ENCODE measurements around the gene TEX53. TPM values are rescaled to one million over a fixed set of nuclear protein-coding genes. Genes with fewer than 3 reads are reported as not detected.

TEX53 gene
- total and polyA plus RNA-seq, 10 of the 15 experiments (the other 5 are each of a cell fraction or from before 2014, with no cell fraction given): not detected

DNA sequence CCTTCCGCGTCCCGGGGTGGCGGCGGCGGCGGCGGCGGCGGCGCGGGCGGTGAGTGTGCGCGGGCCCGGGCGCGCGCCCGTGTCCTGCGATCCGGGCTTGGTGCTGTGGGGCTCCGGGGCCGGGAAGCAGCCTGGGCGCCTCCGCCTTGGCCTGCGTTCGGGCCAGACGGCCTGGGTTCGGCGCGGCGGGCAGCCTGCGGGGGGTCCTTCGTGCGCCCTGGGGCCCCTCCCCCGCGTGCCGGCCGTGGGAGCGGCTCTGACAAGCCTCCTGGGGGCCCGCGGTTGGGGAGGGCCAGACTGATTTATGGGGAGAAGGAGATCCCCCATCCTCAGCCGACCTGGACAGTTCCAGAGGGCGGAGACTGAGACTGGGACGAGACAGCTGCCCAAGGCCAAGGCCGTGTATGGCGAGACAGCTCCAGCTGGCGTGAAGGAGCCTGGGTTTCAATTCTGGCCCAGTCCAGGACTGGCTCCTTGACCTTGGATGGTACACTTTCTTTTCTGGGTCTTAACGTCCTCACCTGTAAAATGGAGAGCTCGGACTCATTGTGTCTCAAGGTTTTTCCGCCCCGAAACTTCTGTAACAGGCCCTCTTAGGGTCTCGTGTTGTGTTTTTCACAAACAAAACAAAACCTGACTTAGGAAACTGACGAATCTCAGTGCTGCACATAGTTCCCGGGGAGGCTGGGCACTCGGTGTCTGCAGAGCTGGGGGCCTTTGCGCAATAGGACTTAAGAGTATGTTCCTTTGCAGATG, 45.9 kb downstream of the TEX53 start (continued):
- no peak for TF ChIP-seq MTA2 (IDR thresholded peaks at IDR 0.05; ENCODE audit: low read depth)
- TF ChIP-seq, protein P1, sequence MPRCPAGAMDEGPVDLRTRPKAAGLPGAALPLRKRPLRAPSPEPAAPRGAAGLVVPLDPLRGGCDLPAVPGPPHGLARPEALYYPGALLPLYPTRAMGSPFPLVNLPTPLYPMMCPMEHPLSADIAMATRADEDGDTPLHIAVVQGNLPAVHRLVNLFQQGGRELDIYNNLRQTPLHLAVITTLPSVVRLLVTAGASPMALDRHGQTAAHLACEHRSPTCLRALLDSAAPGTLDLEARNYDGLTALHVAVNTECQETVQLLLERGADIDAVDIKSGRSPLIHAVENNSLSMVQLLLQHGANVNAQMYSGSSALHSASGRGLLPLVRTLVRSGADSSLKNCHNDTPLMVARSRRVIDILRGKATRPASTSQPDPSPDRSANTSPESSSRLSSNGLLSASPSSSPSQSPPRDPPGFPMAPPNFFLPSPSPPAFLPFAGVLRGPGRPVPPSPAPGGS (IDR thresholded peaks at IDR 0.05; ENCODE audit: borderline replicate concordance, insufficient read depth, low read depth, low read length, poor library complexity, severe bottlenecking): no peak
- no peak for TF ChIP-seq MYC (IDR thresholded peaks at IDR 0.05; ENCODE audit: insufficient read depth, insufficient read length, insufficient replicate concordance, low read length, severe bottlenecking)
- TF ChIP-seq HDAC6 (IDR thresholded peaks at IDR 0.05; ENCODE audit: unreplicated experiment): no peak
- no peak for TF ChIP-seq ZNF274 (IDR thresholded peaks at IDR 0.05; ENCODE audit: insufficient read depth, insufficient read length)
- TF ChIP-seq, protein P2, sequence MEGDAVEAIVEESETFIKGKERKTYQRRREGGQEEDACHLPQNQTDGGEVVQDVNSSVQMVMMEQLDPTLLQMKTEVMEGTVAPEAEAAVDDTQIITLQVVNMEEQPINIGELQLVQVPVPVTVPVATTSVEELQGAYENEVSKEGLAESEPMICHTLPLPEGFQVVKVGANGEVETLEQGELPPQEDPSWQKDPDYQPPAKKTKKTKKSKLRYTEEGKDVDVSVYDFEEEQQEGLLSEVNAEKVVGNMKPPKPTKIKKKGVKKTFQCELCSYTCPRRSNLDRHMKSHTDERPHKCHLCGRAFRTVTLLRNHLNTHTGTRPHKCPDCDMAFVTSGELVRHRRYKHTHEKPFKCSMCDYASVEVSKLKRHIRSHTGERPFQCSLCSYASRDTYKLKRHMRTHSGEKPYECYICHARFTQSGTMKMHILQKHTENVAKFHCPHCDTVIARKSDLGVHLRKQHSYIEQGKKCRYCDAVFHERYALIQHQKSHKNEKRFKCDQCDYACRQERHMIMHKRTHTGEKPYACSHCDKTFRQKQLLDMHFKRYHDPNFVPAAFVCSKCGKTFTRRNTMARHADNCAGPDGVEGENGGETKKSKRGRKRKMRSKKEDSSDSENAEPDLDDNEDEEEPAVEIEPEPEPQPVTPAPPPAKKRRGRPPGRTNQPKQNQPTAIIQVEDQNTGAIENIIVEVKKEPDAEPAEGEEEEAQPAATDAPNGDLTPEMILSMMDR (IDR thresholded peaks at IDR 0.05 in 2 of 3, conservative IDR thresholded peaks at IDR 0.05 in 1 of 3; ENCODE audit: control insufficient read depth in 2 of 3, extremely low read depth in 1 of 3, insufficient read depth in 1 of 3, low read depth in 3 of 3, low read length in 3 of 3): no peak
- TF ChIP-seq YY1 (IDR thresholded peaks at IDR 0.05; ENCODE audit: low read depth, low read length): no peak
- TF ChIP-seq NFIC (IDR thresholded peaks at IDR 0.05; ENCODE audit: low read depth, low read length): no peak
- TF ChIP-seq ZNF24 (IDR thresholded peaks at IDR 0.05): no peak
- TF ChIP-seq SMARCA5 (IDR thresholded peaks at IDR 0.05): no peak
- no peak for TF ChIP-seq CREB1 (IDR thresholded peaks at IDR 0.05; ENCODE audit: low read depth)
- no peak for TF ChIP-seq SIX5 (IDR thresholded peaks at IDR 0.05; ENCODE audit: low read depth, low read length, severe bottlenecking)
- TF ChIP-seq ZSCAN29 (IDR thresholded peaks at IDR 0.05): no peak
- TF ChIP-seq, protein P3, sequence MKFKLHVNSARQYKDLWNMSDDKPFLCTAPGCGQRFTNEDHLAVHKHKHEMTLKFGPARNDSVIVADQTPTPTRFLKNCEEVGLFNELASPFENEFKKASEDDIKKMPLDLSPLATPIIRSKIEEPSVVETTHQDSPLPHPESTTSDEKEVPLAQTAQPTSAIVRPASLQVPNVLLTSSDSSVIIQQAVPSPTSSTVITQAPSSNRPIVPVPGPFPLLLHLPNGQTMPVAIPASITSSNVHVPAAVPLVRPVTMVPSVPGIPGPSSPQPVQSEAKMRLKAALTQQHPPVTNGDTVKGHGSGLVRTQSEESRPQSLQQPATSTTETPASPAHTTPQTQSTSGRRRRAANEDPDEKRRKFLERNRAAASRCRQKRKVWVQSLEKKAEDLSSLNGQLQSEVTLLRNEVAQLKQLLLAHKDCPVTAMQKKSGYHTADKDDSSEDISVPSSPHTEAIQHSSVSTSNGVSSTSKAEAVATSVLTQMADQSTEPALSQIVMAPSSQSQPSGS (IDR thresholded peaks at IDR 0.05; ENCODE audit: low read length): no peak
- no peak for TF ChIP-seq HDAC2 (IDR thresholded peaks at IDR 0.05)
- TF ChIP-seq CBX3 (IDR thresholded peaks at IDR 0.05; ENCODE audit: borderline replicate concordance, low read depth): no peak
- no peak for TF ChIP-seq ETV6 (conservative IDR thresholded peaks at IDR 0.05 in 1 of 2, IDR thresholded peaks at IDR 0.05 in 1 of 2; ENCODE audit: borderline replicate concordance in 1 of 2, low read depth in 1 of 2)
- no peak for TF ChIP-seq ZZZ3 (IDR thresholded peaks at IDR 0.05; ENCODE audit: control insufficient read depth, insufficient read length, low read depth)
- no peak; the same call in 1 of the 2 replicates for TF ChIP-seq WRNIP1 (IDR thresholded peaks at IDR 0.05; ENCODE audit: borderline replicate concordance, low read depth, low read length)
- TF ChIP-seq NBN (IDR thresholded peaks at IDR 0.05): peak; percentile 49; the same call in 1 of the 2 replicates
- no peak for TF ChIP-seq KAT2A (conservative IDR thresholded peaks at IDR 0.05; ENCODE audit: control insufficient read depth, low read depth, low read length)
- TF ChIP-seq PAX8 (IDR thresholded peaks at IDR 0.05): no peak
- peak; percentile 77 for TF ChIP-seq MEF2B (IDR thresholded peaks at IDR 0.05; ENCODE audit: partially characterized antibody, poor library complexity, severe bottlenecking)
- no peak for TF ChIP-seq JUND (IDR thresholded peaks at IDR 0.05; ENCODE audit: low read depth, low read length)
- no peak for TF ChIP-seq NFYB (IDR thresholded peaks at IDR 0.05; ENCODE audit: insufficient read depth, low read depth, low read length)

All from GM12878 (cell line).